Cortex of kidney (tissue), 1 donor: ENCODE measurements around the gene HMGXB3.

Source experiments
- DNase-seq: peaks from one replicate; lab custom pipeline; 2025; lab: John Stamatoyannopoulos, UW

The HMGXB3 gene

GRCh38 chr5:150000256-150000989, at the start of gene HMGXB3, which contains the start of gene TIGD6:
Gene HMGXB3 (plus strand): TSS chr5:150000739. CDS start chr5:150004853, 4,114 bp downstream.
Gene TIGD6 (minus strand): TSS chr5:150000654. CDS start chr5:149996348, 4,306 bp downstream.
- DNase-seq = peak; percentile 77

GRCh38 chr5:149951138-149951749, 49.3 kb upstream of the HMGXB3 start:
- no peak for DNase-seq

GRCh38 chr5:149953436-149954121, 47.0 kb upstream of the HMGXB3 start:
- no peak for DNase-seq

GRCh38 chr5:149954798-149955197, 45.7 kb upstream of the HMGXB3 start:
- no peak for DNase-seq

- DNase-seq = no peak
Measured at GRCh38 chr5:149956685-149957084, 43.9 kb upstream of the HMGXB3 start.

- no peak for DNase-seq
Measured at GRCh38 chr5:149957855-149958254, 42.7 kb upstream of the HMGXB3 start.

- DNase-seq = no peak
Measured at GRCh38 chr5:149959406-149960236, 40.9 kb upstream of the HMGXB3 start.

GRCh38 chr5:149960272-149961185, 40.0 kb upstream of the HMGXB3 start, which contains the start of gene SLC26A2:
Gene SLC26A2 (plus strand): TSS chr5:149960758. CDS start chr5:149977653, 16,895 bp downstream.
- DNase-seq = peak; percentile 85

- no peak for DNase-seq
Measured at GRCh38 chr5:149961186-149961685, 39.3 kb upstream of the HMGXB3 start.

GRCh38 chr5:149961957-149962409, 38.6 kb upstream of the HMGXB3 start:
- DNase-seq = no peak

GRCh38 chr5:149962601-149963300, 37.8 kb upstream of the HMGXB3 start:
- no peak for DNase-seq

GRCh38 chr5:149963729-149964128, 36.8 kb upstream of the HMGXB3 start:
- DNase-seq = no peak

- DNase-seq = no peak
Measured at GRCh38 chr5:149966946-149967345, 33.6 kb upstream of the HMGXB3 start.

- DNase-seq = no peak
Measured at GRCh38 chr5:149969181-149969930, 31.2 kb upstream of the HMGXB3 start.

- no peak for DNase-seq
Measured at GRCh38 chr5:149975409-149975808, 25.1 kb upstream of the HMGXB3 start.

- no peak for DNase-seq
Measured at GRCh38 chr5:149979896-149980295, 20.6 kb upstream of the HMGXB3 start.

GRCh38 chr5:149981206-149981605, 19.3 kb upstream of the HMGXB3 start:
- no peak for DNase-seq

GRCh38 chr5:149982505-149982904, 18.0 kb upstream of the HMGXB3 start:
- DNase-seq = no peak

- no peak for DNase-seq
Measured at GRCh38 chr5:149988126-149988525, 12.4 kb upstream of the HMGXB3 start.
